OCI-LY1 (cell line): Measurements from ENCODE around the gene GDA.

Experiments used
- H2AFZ ChIP-seq: fragments of 200-600 bp; sonication (generic), shearing (Covaris generic); 2 replicates; pipeline ENCODE4 v1.6.0; 2014; ENCODE audit warnings: antibody characterized with exemption, mild to moderate bottlenecking, low read length
- H3F3A ChIP-seq: fragments of 200-600 bp; sonication (generic), shearing (Covaris generic); 2 replicates; pipeline ENCODE4 v1.6.0; 2014; ENCODE audit warnings: mild to moderate bottlenecking, antibody characterized with exemption, low read length, moderate library complexity; ENCODE audit not compliant: insufficient read depth
- H3K27ac ChIP-seq: fragments of 200-600 bp; sonication (generic); 2 replicates; pipeline ENCODE4 v1.5.1; 2014; ENCODE audit warnings: low read length, mixed run types, mild to moderate bottlenecking, low read depth; ENCODE audit not compliant: poor library complexity, severe bottlenecking
- H3K27me3 ChIP-seq: fragments of 200-600 bp; sonication (generic); 2 replicates; pipeline ENCODE4 v1.6.0; 2014; ENCODE audit warnings: antibody characterized with exemption, mild to moderate bottlenecking, low read length, moderate library complexity; ENCODE audit not compliant: insufficient read depth
- H3K36me3 ChIP-seq: fragments of 200-600 bp; sonication (generic); 2 replicates; pipeline ENCODE4 v1.6.1; 2014; ENCODE audit warnings: mild to moderate bottlenecking, antibody characterized with exemption, low read length, moderate library complexity, mixed read lengths; ENCODE audit not compliant: insufficient read depth
- H3K4me1 ChIP-seq: fragments of 200-600 bp; sonication (generic); 2 replicates; pipeline ENCODE4 v1.5.1; 2014; ENCODE audit warnings: mild to moderate bottlenecking, low read length, moderate library complexity; ENCODE audit not compliant: insufficient read depth, severe bottlenecking
- H3K4me2 ChIP-seq: fragments of 200-600 bp; sonication (generic), shearing (Covaris generic); 2 replicates; pipeline ENCODE4 v1.6.1; 2014; ENCODE audit warnings: low read length
- H3K4me3 ChIP-seq: fragments of 200-600 bp; sonication (generic); 2 replicates; pipeline ENCODE4 v1.5.1; 2014; ENCODE audit warnings: low read length, low read depth, mild to moderate bottlenecking, mixed read lengths; ENCODE audit not compliant: poor library complexity, severe bottlenecking
- H3K79me2 ChIP-seq: fragments of 200-600 bp; shearing (Covaris generic); 2 replicates; pipeline ENCODE4 v1.6.1; 2016; ENCODE audit warnings: mixed run types, low read length, mixed read lengths; ENCODE audit not compliant: insufficient read depth
- H3K9ac ChIP-seq: fragments of 200-600 bp; sonication (generic), shearing (Covaris generic); 2 replicates; pipeline ENCODE4 v1.6.1; 2014; ENCODE audit warnings: mild to moderate bottlenecking, low read length, mixed read lengths
- H3K9me2 ChIP-seq: fragments of 200-600 bp; sonication (generic), shearing (Covaris generic); 2 replicates; pipeline ENCODE4 v1.6.1; 2014; ENCODE audit warnings: low read depth, mild to moderate bottlenecking, low read length, mixed read lengths
- H3K9me3 ChIP-seq: fragments of 200-600 bp; shearing (Covaris generic); 2 replicates; pipeline ENCODE4 v1.6.1; 2014; ENCODE audit warnings: low read length, mixed read lengths
- H4K20me1 ChIP-seq: fragments of 200-600 bp; sonication (generic), shearing (Covaris generic); 2 replicates; pipeline ENCODE4 v1.6.0; 2016; ENCODE audit warnings: mild to moderate bottlenecking, low read length; ENCODE audit not compliant: insufficient read depth
- EZH2 ChIP-seq: fragments of 200-600 bp; sonication (generic), shearing (Covaris generic); IDR thresholded peaks from 2 replicates; pipeline ENCODE4 v1.8.0; 2017; ENCODE audit warnings: borderline replicate concordance, mixed run types, mild to moderate bottlenecking, antibody characterized with exemption, low read length, moderate library complexity, mixed read lengths
- TF ChIP-seq, protein P1 (sequence below): fragments of 200-600 bp; sonication (generic), shearing (Covaris generic); IDR thresholded peaks from 2 replicates; pipeline ENCODE4 v1.5.1; 2017; ENCODE audit warnings: mild to moderate bottlenecking, antibody characterized with exemption, low read length, moderate library complexity, mixed read lengths

GDA gene

DNA sequence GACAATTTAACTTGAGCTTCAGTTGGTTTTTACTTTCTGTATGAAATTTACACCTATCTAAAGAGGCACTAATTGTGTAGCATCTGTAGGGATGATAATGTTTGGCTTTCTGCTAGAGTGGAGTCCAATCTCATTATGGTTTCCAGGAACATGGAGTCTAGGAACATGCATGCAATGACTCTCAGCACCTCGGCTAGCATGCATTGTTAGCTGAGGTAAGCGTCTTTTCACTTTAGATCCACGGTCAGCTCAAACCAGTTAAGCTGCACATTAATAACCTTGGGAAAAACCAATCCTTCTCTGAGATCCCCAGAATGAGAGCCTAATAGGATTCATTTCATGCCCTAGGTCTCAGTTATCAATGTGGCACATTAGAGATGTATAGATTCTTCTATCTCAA, 7.8 kb upstream of the GDA start:
- H3K4me3 ChIP-seq, result no peak overlapping the region
- no peaks in the 10 kb centered on the region for H3K36me3 ChIP-seq
- no peaks in the 10 kb centered on the region for H3K4me1 ChIP-seq
- H3K9me3 ChIP-seq, result no peaks in the 10 kb centered on the region
- no peaks in the 10 kb centered on the region for H3F3A ChIP-seq
- no peaks in the 10 kb centered on the region for H3K79me2 ChIP-seq
- no peak overlapping the region for H2AFZ ChIP-seq
- TF ChIP-seq, protein P1, sequence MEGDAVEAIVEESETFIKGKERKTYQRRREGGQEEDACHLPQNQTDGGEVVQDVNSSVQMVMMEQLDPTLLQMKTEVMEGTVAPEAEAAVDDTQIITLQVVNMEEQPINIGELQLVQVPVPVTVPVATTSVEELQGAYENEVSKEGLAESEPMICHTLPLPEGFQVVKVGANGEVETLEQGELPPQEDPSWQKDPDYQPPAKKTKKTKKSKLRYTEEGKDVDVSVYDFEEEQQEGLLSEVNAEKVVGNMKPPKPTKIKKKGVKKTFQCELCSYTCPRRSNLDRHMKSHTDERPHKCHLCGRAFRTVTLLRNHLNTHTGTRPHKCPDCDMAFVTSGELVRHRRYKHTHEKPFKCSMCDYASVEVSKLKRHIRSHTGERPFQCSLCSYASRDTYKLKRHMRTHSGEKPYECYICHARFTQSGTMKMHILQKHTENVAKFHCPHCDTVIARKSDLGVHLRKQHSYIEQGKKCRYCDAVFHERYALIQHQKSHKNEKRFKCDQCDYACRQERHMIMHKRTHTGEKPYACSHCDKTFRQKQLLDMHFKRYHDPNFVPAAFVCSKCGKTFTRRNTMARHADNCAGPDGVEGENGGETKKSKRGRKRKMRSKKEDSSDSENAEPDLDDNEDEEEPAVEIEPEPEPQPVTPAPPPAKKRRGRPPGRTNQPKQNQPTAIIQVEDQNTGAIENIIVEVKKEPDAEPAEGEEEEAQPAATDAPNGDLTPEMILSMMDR, result no peak
- TF ChIP-seq EZH2, result no peak
- no peaks in the 10 kb centered on the region; the same call in 1 of the 2 replicates for H3K27me3 ChIP-seq
- H3K9ac ChIP-seq, result no peak overlapping the region
- H3K27ac ChIP-seq, result no peak overlapping the region
- no peak overlapping the region for H3K4me2 ChIP-seq
- H3K9me2 ChIP-seq, result no peaks in the 10 kb centered on the region
- no peaks in the 10 kb centered on the region for H4K20me1 ChIP-seq

DNA sequence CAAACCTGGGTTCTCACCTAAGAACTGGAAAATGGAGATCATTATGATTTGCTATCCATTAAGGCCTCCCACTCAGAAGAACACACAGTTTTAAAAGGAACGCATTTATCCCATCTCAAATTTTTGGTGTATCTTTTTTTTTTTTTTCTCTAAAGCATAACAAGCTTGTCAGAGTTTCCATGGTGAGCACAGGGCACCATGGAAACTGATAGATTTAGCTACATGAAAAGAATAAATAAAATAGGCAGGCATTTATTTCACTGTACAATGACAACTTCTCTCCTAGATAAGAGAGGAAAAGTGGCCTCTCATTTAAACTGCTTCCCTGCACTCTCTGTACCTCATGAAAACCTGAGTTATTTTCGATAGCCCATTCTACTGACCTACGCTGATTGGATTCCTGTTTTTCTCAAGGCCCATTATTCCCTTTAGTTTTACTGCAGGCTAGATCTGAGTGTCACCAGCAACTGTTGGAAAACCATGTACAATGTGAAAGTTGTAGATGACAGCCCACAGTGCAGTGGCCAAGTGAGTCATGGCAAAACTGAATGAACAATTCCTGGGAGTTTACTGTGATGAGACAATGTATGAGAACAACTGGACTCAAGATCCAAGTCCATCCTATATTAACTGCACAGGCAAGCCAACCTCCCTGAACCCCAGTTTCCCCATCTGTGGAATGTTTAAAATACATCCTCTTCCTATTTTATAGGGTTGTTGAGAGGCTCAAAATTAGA, 4.3 kb upstream of the GDA start:
- no peaks in the 10 kb centered on the region for H3F3A ChIP-seq
- H3K79me2 ChIP-seq, result no peaks in the 10 kb centered on the region
- no peak overlapping the region for H3K4me3 ChIP-seq
- H3K9ac ChIP-seq, result no peak overlapping the region
- no peaks in the 10 kb centered on the region for H3K9me2 ChIP-seq
- no peak overlapping the region for H3K27ac ChIP-seq
- H4K20me1 ChIP-seq, result no peaks in the 10 kb centered on the region
- no peaks in the 10 kb centered on the region for H3K27me3 ChIP-seq
- H3K9me3 ChIP-seq, result no peaks in the 10 kb centered on the region
- TF ChIP-seq EZH2, result no peak
- TF ChIP-seq, protein P1, result no peak
- no peak overlapping the region for H2AFZ ChIP-seq
- no peaks in the 10 kb centered on the region for H3K36me3 ChIP-seq
- H3K4me1 ChIP-seq, result no peaks in the 10 kb centered on the region
- no peak overlapping the region for H3K4me2 ChIP-seq

DNA sequence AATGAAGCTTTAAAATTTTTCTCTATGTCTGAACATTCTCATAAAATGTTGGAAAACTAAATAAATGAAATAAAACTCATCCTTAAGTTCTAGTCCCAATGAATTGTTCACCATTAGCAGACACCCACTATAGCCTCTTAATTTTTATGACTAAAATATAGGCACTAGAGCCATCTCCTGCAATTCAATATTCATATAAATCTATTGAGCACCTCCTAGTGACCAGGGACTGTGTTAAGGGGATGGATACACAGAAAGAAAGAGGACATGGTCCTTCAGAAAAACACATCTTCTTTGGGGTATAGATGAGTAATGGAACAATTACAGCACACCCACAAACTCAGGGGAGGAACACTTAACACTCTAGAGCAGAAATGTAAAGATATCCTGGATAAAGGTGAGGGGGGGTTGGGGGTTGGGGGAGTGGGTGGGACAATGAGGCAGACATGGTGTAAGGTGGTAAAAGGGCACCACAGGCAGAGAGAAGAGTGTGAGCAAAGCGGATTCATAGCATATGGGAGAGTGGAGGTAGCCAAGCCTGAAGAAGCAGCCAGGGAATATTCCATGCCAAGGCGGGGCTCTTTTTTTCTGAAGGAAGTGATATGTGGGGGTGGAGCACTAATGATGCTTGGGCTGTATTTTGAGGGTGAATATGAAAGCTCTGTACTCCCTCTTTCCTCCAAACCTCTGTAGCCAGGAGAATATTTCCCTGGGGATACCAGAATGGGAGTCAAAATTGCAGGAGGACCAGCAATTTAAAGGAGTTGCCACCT, 3.3 kb upstream of the GDA start:
- no peak overlapping the region for H2AFZ ChIP-seq
- H3F3A ChIP-seq, result no peaks in the 10 kb centered on the region
- H3K4me3 ChIP-seq, result no peak overlapping the region
- no peak overlapping the region for H3K4me2 ChIP-seq
- H3K79me2 ChIP-seq, result no peaks in the 10 kb centered on the region
- no peaks in the 10 kb centered on the region for H3K4me1 ChIP-seq
- no peak overlapping the region for H3K9ac ChIP-seq
- H3K27ac ChIP-seq, result no peak overlapping the region
- no peaks in the 10 kb centered on the region for H3K9me2 ChIP-seq
- H4K20me1 ChIP-seq, result no peaks in the 10 kb centered on the region
- TF ChIP-seq, protein P1, result no peak
- no peak for TF ChIP-seq EZH2
- H3K36me3 ChIP-seq, result no peaks in the 10 kb centered on the region
- H3K27me3 ChIP-seq, result no peaks in the 10 kb centered on the region
- no peaks in the 10 kb centered on the region for H3K9me3 ChIP-seq
